ENCODE measurements around the gene SLC35F3. TPM values are rescaled to one million over a fixed set of nuclear protein-coding genes. Genes with fewer than 3 reads are reported as not detected.

SLC35F3 gene
- total RNA-seq, 1 donor, result not detected

DNA sequence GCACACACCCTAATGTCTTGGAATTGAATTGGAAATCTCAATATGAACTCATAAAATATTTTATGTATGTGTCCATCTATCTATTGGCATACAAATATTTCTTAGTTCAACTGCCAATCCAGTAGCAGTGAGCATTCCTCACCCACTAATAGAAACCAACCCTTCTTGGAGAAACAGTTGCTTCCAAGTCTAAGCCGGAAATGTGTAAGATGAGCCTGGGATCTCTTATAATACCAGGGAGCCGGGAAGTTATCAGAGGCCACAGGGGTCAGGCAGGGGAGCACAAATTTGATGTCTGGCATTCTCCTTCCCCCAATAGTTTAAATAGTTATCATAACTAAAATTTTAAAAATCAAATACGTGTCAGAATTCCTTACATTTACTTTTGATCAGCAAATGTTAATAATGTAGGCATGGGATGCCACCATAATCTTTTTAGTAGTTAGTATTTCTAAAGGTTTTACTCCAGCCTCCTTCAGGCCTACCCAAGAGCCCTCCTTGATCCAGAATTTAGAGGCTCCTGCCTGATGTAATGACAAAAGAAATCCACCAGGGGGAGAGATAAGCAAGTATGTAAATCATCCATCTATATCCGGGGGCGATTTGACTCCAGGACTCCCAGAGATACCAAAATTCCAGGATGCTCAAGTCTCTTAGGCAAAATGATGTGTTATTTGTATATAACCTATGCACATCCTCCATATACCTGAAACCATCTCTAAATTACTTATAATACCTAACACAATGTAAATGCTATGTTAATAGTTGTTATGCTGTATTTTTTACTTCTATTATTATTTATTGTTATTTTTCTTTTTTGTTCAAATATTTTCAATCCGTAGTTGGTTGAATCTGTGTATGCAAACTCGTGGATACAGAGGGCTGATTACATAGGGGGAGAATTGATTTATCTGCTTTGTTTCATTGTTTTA lies 250.1 kb downstream of the SLC35F3 start:
- no peaks in the 10 kb centered on the region for H3K36me3 ChIP-seq (ENCODE audit: insufficient read depth, low read length)
- no peaks in the 10 kb centered on the region for H4K20me1 ChIP-seq (ENCODE audit: insufficient read depth, low read length)
- no peak overlapping the region for H3K4me2 ChIP-seq (ENCODE audit: insufficient read depth, low read length)
- H3K4me3 ChIP-seq (ENCODE audit: insufficient read depth, low read length), result no peak overlapping the region
- no peaks in the 10 kb centered on the region for H3K9me3 ChIP-seq (ENCODE audit: low read depth, low read length)
- H3K27ac ChIP-seq (ENCODE audit: low read depth, low read length), result no peak overlapping the region
- H3K4me1 ChIP-seq (ENCODE audit: insufficient read depth, low read length), result no peaks in the 10 kb centered on the region
- peak; percentile 74 for TF ChIP-seq CTCF (IDR thresholded peaks at IDR 0.05; ENCODE audit: extremely low read depth, low read depth, low read length)
- no peaks in the 10 kb centered on the region for H3K79me2 ChIP-seq (ENCODE audit: insufficient read depth, low read length)
- H3K27me3 ChIP-seq (ENCODE audit: insufficient read depth, low read length), result peaks cover 2% of the 10 kb centered on the region
- no peak for DNase-seq (ENCODE audit: insufficient read length, low spot score, missing footprints)
- no peak overlapping the region for H2AFZ ChIP-seq (ENCODE audit: low read length)

- no peaks in the 10 kb centered on the region for H3K36me3 ChIP-seq (ENCODE audit: insufficient read depth, low read length)
- TF ChIP-seq CTCF (IDR thresholded peaks at IDR 0.05; ENCODE audit: extremely low read depth, low read depth, low read length), result no peak
- no peak overlapping the region for H3K4me2 ChIP-seq (ENCODE audit: insufficient read depth, low read length)
- H3K79me2 ChIP-seq (ENCODE audit: insufficient read depth, low read length), result no peaks in the 10 kb centered on the region
- H2AFZ ChIP-seq (ENCODE audit: low read length), result no peak overlapping the region
- H4K20me1 ChIP-seq (ENCODE audit: insufficient read depth, low read length), result no peaks in the 10 kb centered on the region
- no peak overlapping the region for H3K4me3 ChIP-seq (ENCODE audit: insufficient read depth, low read length)
- H3K27ac ChIP-seq (ENCODE audit: low read depth, low read length), result no peak overlapping the region
- no peak for DNase-seq (ENCODE audit: insufficient read length, low spot score, missing footprints)
- peaks cover under 1% of the 10 kb centered on the region for H3K27me3 ChIP-seq (ENCODE audit: insufficient read depth, low read length)
- H3K4me1 ChIP-seq (ENCODE audit: insufficient read depth, low read length), result no peaks in the 10 kb centered on the region
- no peaks in the 10 kb centered on the region for H3K9me3 ChIP-seq (ENCODE audit: low read depth, low read length)
Observed at GRCh38 chr1:234162661-234163060, 258.2 kb downstream of the SLC35F3 start.

GRCh38 chr1:234163267-234163919 lies 258.9 kb downstream of the SLC35F3 start:
- H3K4me3 ChIP-seq (ENCODE audit: insufficient read depth, low read length), result no peak overlapping the region
- H3K27ac ChIP-seq (ENCODE audit: low read depth, low read length), result no peak overlapping the region
- no peaks in the 10 kb centered on the region for H3K4me1 ChIP-seq (ENCODE audit: insufficient read depth, low read length)
- DNase-seq (ENCODE audit: insufficient read length, low spot score, missing footprints), result no peak
- no peaks in the 10 kb centered on the region for H4K20me1 ChIP-seq (ENCODE audit: insufficient read depth, low read length)
- no peaks in the 10 kb centered on the region for H3K36me3 ChIP-seq (ENCODE audit: insufficient read depth, low read length)
- no peaks in the 10 kb centered on the region for H3K9me3 ChIP-seq (ENCODE audit: low read depth, low read length)
- no peak for TF ChIP-seq CTCF (IDR thresholded peaks at IDR 0.05; ENCODE audit: extremely low read depth, low read depth, low read length)
- no peaks in the 10 kb centered on the region for H3K27me3 ChIP-seq (ENCODE audit: insufficient read depth, low read length)
- H2AFZ ChIP-seq (ENCODE audit: low read length), result no peak overlapping the region
- H3K79me2 ChIP-seq (ENCODE audit: insufficient read depth, low read length), result no peaks in the 10 kb centered on the region
- no peak overlapping the region for H3K4me2 ChIP-seq (ENCODE audit: insufficient read depth, low read length)

- no peak for TF ChIP-seq CTCF (IDR thresholded peaks at IDR 0.05; ENCODE audit: extremely low read depth, low read depth, low read length)
- H3K9me3 ChIP-seq (ENCODE audit: low read depth, low read length), result no peaks in the 10 kb centered on the region
- no peaks in the 10 kb centered on the region for H3K79me2 ChIP-seq (ENCODE audit: insufficient read depth, low read length)
- no peak overlapping the region for H3K27ac ChIP-seq (ENCODE audit: low read depth, low read length)
- no peak overlapping the region for H2AFZ ChIP-seq (ENCODE audit: low read length)
- H3K36me3 ChIP-seq (ENCODE audit: insufficient read depth, low read length), result no peaks in the 10 kb centered on the region
- H3K27me3 ChIP-seq (ENCODE audit: insufficient read depth, low read length), result no peaks in the 10 kb centered on the region
- DNase-seq (ENCODE audit: insufficient read length, low spot score, missing footprints), result no peak
- H3K4me1 ChIP-seq (ENCODE audit: insufficient read depth, low read length), result no peaks in the 10 kb centered on the region
- no peak overlapping the region for H3K4me2 ChIP-seq (ENCODE audit: insufficient read depth, low read length)
- no peak overlapping the region for H3K4me3 ChIP-seq (ENCODE audit: insufficient read depth, low read length)
- H4K20me1 ChIP-seq (ENCODE audit: insufficient read depth, low read length), result no peaks in the 10 kb centered on the region
Observed at GRCh38 chr1:234164098-234164709, 259.7 kb downstream of the SLC35F3 start.
